Hippocampal formation (tissue), 2 donors: Measurements from ENCODE around the gene TCHHL1.

ENCODE experiments used
- DNase-seq, 2 donors: peaks; one replicate each; lab custom pipeline; 2025; lab: John Stamatoyannopoulos, UW

Gene TCHHL1

GRCh38 chr1:152089014-152089674 lies at the start of gene TCHHL1:
TSS of gene TCHHL1 (minus strand) at chr1:152089064. CDS start at chr1:152088143, 921 bp downstream.
- DNase-seq: no peak

- DNase-seq: no peak
Observed at GRCh38 chr1:152137215-152137614, 48.4 kb upstream of the TCHHL1 start.

- DNase-seq: no peak
Observed at GRCh38 chr1:152130186-152130585, 41.3 kb upstream of the TCHHL1 start.

GRCh38 chr1:152127673-152128072 lies 38.8 kb upstream of the TCHHL1 start:
- DNase-seq: no peak

GRCh38 chr1:152125834-152126443 lies 37.1 kb upstream of the TCHHL1 start:
- no peak for DNase-seq

- DNase-seq: no peak
Observed at GRCh38 chr1:152118915-152119314, 30.1 kb upstream of the TCHHL1 start.

GRCh38 chr1:152115344-152115743 lies 26.5 kb upstream of the TCHHL1 start, which contains the start of gene TCHH:
TSS of gene TCHH (minus strand) at chr1:152115444. CDS start at chr1:152114080, 1,364 bp downstream.
- no peak for DNase-seq

GRCh38 chr1:152112885-152113432 lies 24.1 kb upstream of the TCHHL1 start:
- no peak for DNase-seq

- no peak for DNase-seq
Observed at GRCh38 chr1:152112101-152112884, 23.4 kb upstream of the TCHHL1 start.

GRCh38 chr1:152111515-152111968 lies 22.7 kb upstream of the TCHHL1 start:
- no peak for DNase-seq

- no peak for DNase-seq
Observed at GRCh38 chr1:152110860-152111514, 22.1 kb upstream of the TCHHL1 start.

- no peak for DNase-seq
Observed at GRCh38 chr1:152110365-152110859, 21.5 kb upstream of the TCHHL1 start.

GRCh38 chr1:152109998-152110294 lies 21.1 kb upstream of the TCHHL1 start:
- no peak for DNase-seq

- DNase-seq: no peak
Observed at GRCh38 chr1:152109231-152109997, 20.6 kb upstream of the TCHHL1 start.

GRCh38 chr1:152108882-152109222 lies 20.0 kb upstream of the TCHHL1 start:
- no peak for DNase-seq

- DNase-seq: no peak
Observed at GRCh38 chr1:152107984-152108881, 19.4 kb upstream of the TCHHL1 start.

GRCh38 chr1:152107031-152107983 lies 18.4 kb upstream of the TCHHL1 start:
- DNase-seq: no peak

- DNase-seq: no peak
Observed at GRCh38 chr1:152104854-152105253, 16.0 kb upstream of the TCHHL1 start.

- no peak for DNase-seq
Observed at GRCh38 chr1:152096931-152097330, 8.1 kb upstream of the TCHHL1 start.
